ENCODE measurements around the gene CELSR1.

The CELSR1 gene

GRCh38 chr22:46379066-46379930, 158.1 kb downstream of the CELSR1 start:
- DNase-seq (ENCODE audit: low read depth in 2 of 2), result no peak

- DNase-seq (ENCODE audit: low read depth in 2 of 2), result no peak
Observed at GRCh38 chr22:46378426-46379065, 158.9 kb downstream of the CELSR1 start.

DNA sequence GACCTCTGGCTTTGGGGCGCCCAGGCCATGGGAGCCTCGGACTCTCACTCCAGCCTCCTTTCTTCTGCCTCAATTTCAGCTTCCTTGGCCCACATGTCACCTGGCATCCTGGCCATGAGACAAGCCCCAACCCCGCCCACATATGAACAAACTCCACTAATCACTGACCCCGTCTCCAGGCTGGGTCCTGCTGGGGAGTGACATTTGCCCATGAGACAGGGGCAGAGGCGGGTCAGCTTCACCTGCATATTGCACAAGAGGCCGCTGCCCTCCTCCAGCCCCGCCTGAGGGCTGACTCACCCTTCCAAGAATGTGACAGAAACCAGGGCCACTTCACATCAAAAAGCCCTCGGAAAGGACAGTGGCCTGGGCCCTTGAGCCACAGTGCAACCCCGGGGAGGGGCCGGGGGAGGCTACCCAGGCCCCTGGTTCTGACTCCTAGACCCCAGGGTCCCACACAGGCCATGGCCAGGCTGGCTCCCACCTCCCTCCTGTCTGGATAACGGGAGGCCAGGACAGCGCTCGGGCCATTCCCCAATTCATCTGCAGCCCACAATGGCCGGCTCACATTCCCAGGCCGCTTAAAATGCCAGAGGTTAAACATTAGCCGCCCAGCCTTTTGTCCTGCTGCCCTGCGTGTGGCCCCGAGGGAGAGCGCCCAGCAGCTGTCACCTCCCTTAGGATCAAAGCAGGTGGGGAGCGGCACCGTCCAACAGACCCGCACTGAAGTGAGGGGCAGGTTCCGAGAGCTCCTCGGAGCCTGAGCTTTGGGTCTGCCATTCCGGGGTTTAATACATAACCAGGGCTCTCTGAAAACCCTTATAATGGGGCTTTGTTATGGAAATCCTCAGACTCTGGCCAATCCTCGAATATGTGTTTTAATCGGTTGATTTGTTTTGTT, 159.6 kb downstream of the CELSR1 start:
- no peak for DNase-seq (ENCODE audit: low read depth in 2 of 2)

DNA sequence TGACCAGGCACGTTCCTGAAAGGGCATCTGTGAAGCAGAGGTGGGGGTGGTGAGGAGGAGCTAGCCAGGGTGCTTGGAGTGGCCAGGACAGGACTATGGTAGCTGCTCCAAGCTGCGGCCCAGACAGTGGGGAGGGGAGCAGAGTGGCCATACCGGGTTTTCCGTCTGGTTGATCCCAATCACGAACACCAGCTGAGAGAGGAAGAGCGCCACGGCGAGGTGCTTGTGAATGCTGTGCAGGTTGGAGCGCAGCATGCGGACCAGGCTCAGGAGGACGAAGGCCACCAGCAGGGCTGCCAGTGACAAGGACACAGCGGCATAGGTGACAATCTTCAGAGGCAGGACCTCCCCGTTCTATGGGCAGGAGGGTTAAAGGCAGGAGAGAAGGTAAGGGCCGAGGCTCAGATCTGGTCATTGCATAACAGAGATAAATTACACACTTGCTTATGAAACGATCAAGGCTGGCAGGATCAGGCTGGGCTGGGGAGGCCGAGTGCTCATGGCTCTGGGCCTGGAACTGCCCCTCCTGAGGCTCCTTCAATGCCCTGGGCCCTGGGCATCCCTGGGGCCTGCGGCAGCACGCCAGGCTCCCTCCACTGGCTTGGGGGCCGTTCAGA, 160.4 kb downstream of the CELSR1 start:
- DNase-seq (ENCODE audit: low read depth in 2 of 2), result no peak

DNA sequence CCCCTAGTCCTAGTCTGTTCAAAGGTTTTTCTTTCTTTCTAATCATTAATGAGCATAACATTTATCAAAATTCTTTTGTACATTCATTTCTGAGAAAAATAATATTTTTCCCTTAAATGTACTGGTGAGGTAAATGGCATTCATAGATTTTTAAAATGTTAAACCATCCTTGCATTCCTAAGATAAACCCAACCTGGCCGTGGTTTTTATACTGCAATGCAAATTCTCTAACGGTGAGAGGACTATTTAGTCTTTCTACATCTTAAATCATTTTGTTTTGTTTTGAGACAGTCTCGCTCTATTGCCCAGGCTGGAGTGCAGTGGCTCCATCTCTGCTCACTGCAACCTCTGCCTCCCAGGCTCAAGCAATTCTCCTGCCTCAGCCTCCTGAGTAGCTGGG, 161.3 kb downstream of the CELSR1 start:
- DNase-seq (ENCODE audit: low read depth in 2 of 2), result no peak

GRCh38 chr22:46374663-46375474, 162.6 kb downstream of the CELSR1 start:
- no peak for DNase-seq (ENCODE audit: low read depth in 2 of 2)

DNA sequence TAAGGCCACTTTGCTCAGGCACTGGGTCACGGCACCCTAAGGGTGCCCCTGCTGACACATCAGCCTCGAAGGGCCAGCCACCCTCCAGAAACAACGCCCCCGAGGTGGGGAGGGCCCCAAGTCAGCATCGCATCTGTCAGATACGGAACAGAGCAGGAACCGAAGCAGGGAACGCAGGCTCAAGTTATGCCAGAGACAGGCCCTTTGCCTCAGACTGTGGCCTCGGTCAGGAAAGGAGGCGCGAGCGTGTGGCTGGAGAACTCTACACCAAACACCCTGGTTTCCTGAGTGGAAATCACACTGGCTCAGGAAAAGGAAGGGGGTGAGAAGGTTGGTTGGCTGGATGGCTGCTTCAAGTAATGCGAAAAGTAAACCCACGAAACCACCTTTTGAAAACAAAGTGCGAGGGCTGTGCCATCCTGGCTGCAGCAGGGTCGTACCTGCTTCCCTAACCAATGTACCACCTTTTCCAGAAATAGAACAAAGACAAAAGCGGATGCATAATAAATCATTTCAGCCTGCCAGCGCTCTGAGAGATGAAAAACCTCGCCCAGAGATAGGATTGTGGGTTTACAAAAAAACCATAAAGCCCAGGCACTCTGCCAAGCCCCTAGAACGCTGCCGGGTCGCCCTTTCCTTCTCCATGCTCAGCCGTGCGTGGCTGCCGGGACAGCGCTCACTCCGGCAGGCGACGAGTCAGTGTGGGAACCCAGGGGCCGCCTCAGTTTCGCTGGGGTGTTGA, 163.3 kb downstream of the CELSR1 start:
- DNase-seq (ENCODE audit: low read depth in 2 of 2), result peak; percentile 15 to 26

- peak in 1 of 2 donors; percentile 12 for DNase-seq (ENCODE audit: low read depth in 2 of 2)
Observed at GRCh38 chr22:46373159-46373558, 164.3 kb downstream of the CELSR1 start.

GRCh38 chr22:46372686-46373085, 164.7 kb downstream of the CELSR1 start:
- DNase-seq (ENCODE audit: low read depth in 2 of 2), result no peak

DNA sequence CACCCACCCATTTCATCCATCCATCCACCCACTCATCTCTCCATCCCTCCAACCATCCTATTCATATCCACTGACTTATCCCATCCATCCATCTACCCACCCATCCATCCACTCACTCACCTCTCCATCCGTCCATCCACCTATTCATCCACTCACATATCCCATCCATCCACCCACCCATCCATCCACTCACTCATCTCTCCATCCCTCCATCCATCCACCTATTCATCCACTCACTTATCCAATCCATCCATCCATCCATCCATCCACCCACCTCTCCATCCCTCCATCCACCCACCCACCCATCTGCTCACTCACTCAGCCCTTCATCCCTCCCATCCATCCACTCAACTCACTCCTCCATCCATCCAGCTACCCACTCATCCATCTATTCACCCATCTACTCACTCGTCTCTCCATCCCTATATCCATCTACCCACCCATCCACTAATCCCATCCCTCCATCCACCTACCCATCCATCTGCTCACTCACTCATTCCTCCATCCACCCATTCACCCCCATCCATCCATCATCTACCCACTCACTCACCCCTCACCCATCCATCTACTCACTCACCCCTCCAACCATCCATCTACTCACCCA, 165.7 kb downstream of the CELSR1 start:
- no peak for DNase-seq (ENCODE audit: low read depth in 2 of 2)

DNA sequence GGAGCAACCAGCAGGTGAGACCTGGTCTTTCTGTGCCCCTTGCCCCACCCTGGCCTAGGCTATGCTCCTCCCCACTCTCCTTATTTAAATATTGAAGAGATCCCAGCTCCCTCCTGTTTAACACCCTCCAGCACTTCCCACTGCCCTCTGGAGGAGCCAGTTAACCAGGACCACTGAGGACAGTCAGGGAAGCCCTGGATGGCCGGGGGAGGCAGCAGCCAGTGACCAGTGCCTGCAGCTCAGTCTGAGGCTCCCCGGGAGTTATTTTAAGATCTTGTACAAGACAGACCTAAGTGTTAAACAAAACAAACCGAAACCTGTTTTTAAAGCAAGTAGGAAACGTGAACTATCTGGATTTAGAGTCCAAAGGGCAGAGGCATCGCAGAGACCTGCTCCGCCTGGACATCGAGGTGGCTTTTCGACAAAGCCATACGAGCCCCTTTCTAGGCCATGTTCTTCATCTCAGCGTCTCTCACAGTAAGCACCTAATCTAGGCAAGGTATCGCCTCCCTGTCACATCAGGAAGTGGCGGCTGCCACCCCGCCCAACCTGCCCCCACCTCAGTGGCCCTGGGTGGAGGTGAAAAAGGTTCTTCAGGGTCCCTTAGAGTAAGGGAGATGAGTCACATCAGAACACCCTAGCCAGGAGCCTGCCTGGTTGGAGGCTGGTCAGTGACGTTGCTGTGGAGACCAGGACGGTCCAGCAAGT, 166.7 kb downstream of the CELSR1 start:
- DNase-seq (ENCODE audit: low read depth in 2 of 2), result peak; percentile 24 to 40

GRCh38 chr22:46369716-46370583, 167.5 kb downstream of the CELSR1 start:
- DNase-seq (ENCODE audit: low read depth in 2 of 2), result no peak

GRCh38 chr22:46368871-46369715, 168.3 kb downstream of the CELSR1 start:
- DNase-seq (ENCODE audit: low read depth in 2 of 2), result no peak

GRCh38 chr22:46368422-46368821, 169.0 kb downstream of the CELSR1 start:
- no peak for DNase-seq (ENCODE audit: low read depth in 2 of 2)

DNA sequence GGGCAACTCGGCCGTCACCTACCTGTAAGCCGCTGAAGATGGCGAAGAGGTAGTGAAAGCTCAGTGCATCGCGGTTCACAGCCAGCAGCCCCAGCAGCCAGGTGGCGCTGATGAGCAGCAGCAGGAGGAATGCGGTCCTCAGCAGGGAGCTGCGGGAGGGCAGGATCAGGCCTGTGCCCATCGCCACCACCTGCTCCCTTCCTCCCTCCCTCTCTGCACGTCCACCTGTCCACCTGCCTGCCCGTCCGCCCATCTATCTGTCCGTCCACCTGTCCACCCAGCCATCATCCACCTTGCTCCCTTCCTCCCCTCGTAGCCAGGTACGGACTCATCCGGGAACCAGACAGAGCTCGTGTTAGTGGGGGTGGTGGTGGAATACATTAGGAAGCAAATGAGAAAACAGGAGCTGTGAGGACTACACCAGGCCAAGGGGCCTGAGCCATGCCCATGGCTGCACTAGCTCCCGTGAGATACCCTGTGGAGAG, 169.7 kb downstream of the CELSR1 start:
- DNase-seq (ENCODE audit: low read depth in 2 of 2), result peak; percentile 19 to 33

GRCh38 chr22:46366801-46367706, 170.4 kb downstream of the CELSR1 start:
- no peak for DNase-seq (ENCODE audit: low read depth in 2 of 2)
